Peyer's patch (tissue), 4 donors: Measurements from ENCODE around the gene HNRNPH1. TPM values are rescaled to one million over a fixed set of nuclear protein-coding genes. Genes with fewer than 3 reads are reported as not detected.
A peak's percentile ranks its signal among the peaks of the same experiment; 100 is the strongest.
"Not testable (repeated sequence)": the region's sequence is repeated elsewhere in the genome, so short reads cannot be mapped to it uniquely, and the experiment has no call there.

Experiments used
- DNase-seq, 3 donors: peaks; one replicate each; pipeline ENCODE4 v3.0.0-alpha.2; 2017 to 2019
- H3K27ac ChIP-seq, 4 donors: fragments of 200-600 bp; sonication (generic); one replicate each; pipeline ENCODE4 v1.5.1; 2016 to 2019
- H3K27me3 ChIP-seq, 2 donors: fragments of 200-600 bp; sonication (generic); one replicate each; pipeline ENCODE4 v1.5.1; 2019
- H3K36me3 ChIP-seq, 3 donors: fragments of 200-600 bp; sonication (generic); one replicate each; pipeline ENCODE4 v1.5.1; 2016 to 2019
- H3K4me1 ChIP-seq, 4 donors: fragments of 200-600 bp; sonication (generic); one replicate each; pipeline ENCODE4 v1.5.1; 2016 to 2019
- H3K4me3 ChIP-seq, 4 donors: fragments of 200-600 bp; sonication (generic); 1 replicate in 3 of 4; 2 replicates in 1 of 4; pipeline ENCODE4 v1.5.1; 2016 to 2019; ENCODE audit warnings: mild to moderate bottlenecking in 1 of 4
- H3K9me3 ChIP-seq, 4 donors: fragments of 200-600 bp; sonication (generic); one replicate each; pipeline ENCODE4 v1.5.1; 2016 to 2019; ENCODE audit warnings: mild to moderate bottlenecking in 1 of 4
- POLR2A ChIP-seq, 2 donors: fragments of 450-650 bp; IDR thresholded peaks; one replicate each; pipeline ENCODE4 v1.5.1; 2017; ENCODE audit warnings: antibody characterized with exemption in 2 of 2, mild to moderate bottlenecking in 2 of 2, moderate library complexity in 2 of 2
- total RNA-seq, 4 donors: library from RNA; depleted of rRNA; stranded (reverse); fragments of >200 nt; gene quantifications; one replicate each; pipeline ENCODE4 v1.1.0, GENCODE V29; 2016
- TF ChIP-seq, protein P1 (sequence below), 6 experiments: fragments of 450-650 bp in 4 of 6; fragments of 200-600 bp in 2 of 6; sonication (generic) in 1 of 6; IDR thresholded peaks; one replicate each; pipeline ENCODE4 v1.5.1; 2017 to 2019; ENCODE audit warnings: antibody characterized with exemption in 6 of 6, mild to moderate bottlenecking in 3 of 6, moderate library complexity in 1 of 6

HNRNPH1 gene
- 1,000 to 10,000 TPM in 1 of 4 donors, 100 to 1,000 TPM in 3; 566 to 2,149 (median 666) TPM for total RNA-seq

- peak within 1 kb of the TSS; percentile 89 to 97 (median 94) for H3K4me3 ChIP-seq
- no peaks in the 10 kb centered on the region for H3K27me3 ChIP-seq
- H3K27ac ChIP-seq, result peak within 1 kb of the TSS; percentile 99 to 100 (median 100)
- peaks cover 0 to 34% (median 4%) of the 10 kb centered on the region in 3 donors for H3K36me3 ChIP-seq
- no peaks in the 10 kb centered on the region for H3K9me3 ChIP-seq
- peak; percentile 99 for TF ChIP-seq POLR2A (IDR thresholded peaks at IDR 0.05)
- TF ChIP-seq, protein P1, sequence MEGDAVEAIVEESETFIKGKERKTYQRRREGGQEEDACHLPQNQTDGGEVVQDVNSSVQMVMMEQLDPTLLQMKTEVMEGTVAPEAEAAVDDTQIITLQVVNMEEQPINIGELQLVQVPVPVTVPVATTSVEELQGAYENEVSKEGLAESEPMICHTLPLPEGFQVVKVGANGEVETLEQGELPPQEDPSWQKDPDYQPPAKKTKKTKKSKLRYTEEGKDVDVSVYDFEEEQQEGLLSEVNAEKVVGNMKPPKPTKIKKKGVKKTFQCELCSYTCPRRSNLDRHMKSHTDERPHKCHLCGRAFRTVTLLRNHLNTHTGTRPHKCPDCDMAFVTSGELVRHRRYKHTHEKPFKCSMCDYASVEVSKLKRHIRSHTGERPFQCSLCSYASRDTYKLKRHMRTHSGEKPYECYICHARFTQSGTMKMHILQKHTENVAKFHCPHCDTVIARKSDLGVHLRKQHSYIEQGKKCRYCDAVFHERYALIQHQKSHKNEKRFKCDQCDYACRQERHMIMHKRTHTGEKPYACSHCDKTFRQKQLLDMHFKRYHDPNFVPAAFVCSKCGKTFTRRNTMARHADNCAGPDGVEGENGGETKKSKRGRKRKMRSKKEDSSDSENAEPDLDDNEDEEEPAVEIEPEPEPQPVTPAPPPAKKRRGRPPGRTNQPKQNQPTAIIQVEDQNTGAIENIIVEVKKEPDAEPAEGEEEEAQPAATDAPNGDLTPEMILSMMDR (IDR thresholded peaks at IDR 0.05), result peak in 2 of 6 experiments; percentile 1 to 3
- peaks cover 0 to 42% (median 21%) of the 10 kb centered on the region in 4 donors for H3K4me1 ChIP-seq
- DNase-seq, result peak; percentile 97 to 99 (median 99)
Observed at GRCh38 chr5:179623003-179623905, at the start of gene HNRNPH1. HNRNPH1 (minus strand) TSS chr5:179623671; CDS start chr5:179623133, 538 bp downstream.

- no peak overlapping the region for H3K27ac ChIP-seq
- DNase-seq, result peak in 1 of 3 donors; percentile 51
- no peaks in the 10 kb centered on the region for H3K27me3 ChIP-seq
- no peak overlapping the region for H3K4me3 ChIP-seq
- no peak for TF ChIP-seq POLR2A (IDR thresholded peaks at IDR 0.05)
- TF ChIP-seq, protein P1 (IDR thresholded peaks at IDR 0.05), result peak in 4 of 6 experiments; percentile 33 to 63 (median 56)
- no peaks in the 10 kb centered on the region for H3K4me1 ChIP-seq
- H3K36me3 ChIP-seq, result peaks cover 0 to 15% (median 0%) of the 10 kb centered on the region in 3 donors
- no peaks in the 10 kb centered on the region for H3K9me3 ChIP-seq
Observed at GRCh38 chr5:179668391-179668790, 44.9 kb upstream of the HNRNPH1 start.

DNA sequence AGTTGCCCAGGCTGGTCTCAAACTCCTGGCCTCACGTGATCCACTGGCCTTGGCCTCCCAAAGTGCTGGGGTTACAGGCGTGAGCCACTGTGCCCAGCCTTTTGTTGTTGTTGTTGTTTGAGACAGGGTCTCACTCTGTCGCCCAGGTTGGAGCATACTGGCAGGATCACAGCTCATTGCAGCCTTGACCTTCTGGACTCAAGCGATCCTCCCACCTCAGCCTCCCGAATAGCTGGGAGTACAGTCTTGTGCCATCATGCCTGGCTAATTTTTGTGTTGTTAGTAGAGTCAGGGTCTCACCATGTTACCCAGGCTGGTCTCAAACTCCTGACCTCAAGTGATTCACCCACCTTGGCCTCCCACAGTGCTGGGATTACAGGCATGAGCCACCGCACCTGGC is 38.2 kb upstream of the HNRNPH1 start:
- not testable (repeated sequence) for DNase-seq, H3K4me3 ChIP-seq, H3K27ac ChIP-seq, H3K4me1 ChIP-seq, H3K27me3 ChIP-seq, H3K9me3 ChIP-seq
- peaks cover 0 to 21% (median 0%) of the 10 kb centered on the region in 3 donors for H3K36me3 ChIP-seq

- H3K9me3 ChIP-seq, H3K4me1 ChIP-seq, DNase-seq, H3K27me3 ChIP-seq, H3K36me3 ChIP-seq: not testable (repeated sequence)
- peak overlapping the region in 1 of 4 donors; percentile 71 for H3K27ac ChIP-seq
- H3K4me3 ChIP-seq, result peak overlapping the region; percentile 24 to 58 (median 44)
Observed at GRCh38 chr5:179658179-179658856, 34.8 kb upstream of the HNRNPH1 start.

GRCh38 chr5:179657302-179658178 is 34.1 kb upstream of the HNRNPH1 start:
- H3K27ac ChIP-seq, H3K4me1 ChIP-seq, H3K36me3 ChIP-seq, H3K27me3 ChIP-seq, H3K9me3 ChIP-seq: not testable (repeated sequence)
- peak overlapping the region in 2 of 4 donors; percentile 22 to 45 for H3K4me3 ChIP-seq
- peak in 1 of 3 donors; percentile 55 for DNase-seq

DNA sequence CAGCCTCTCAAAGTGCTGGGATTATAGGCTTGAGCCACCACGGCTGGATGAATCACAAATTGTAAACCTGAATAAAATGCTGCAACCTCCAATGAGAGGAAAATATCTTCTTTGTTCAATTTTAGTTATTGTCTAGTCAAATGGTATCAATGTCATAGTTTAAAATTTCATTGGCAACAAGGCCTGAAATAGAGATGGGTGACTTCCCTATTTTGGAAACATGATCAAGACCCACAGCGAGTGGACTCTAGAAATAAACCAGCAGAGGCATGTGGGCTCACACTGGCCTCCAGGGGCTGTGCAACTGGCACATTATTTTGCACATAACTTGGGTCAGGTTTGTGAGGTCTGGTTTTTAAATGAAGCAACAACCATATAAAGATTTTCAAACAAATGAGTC is 29.7 kb upstream of the HNRNPH1 start:
- not testable (repeated sequence) for H3K27ac ChIP-seq, DNase-seq, H3K4me3 ChIP-seq, H3K27me3 ChIP-seq, H3K36me3 ChIP-seq, H3K4me1 ChIP-seq, H3K9me3 ChIP-seq

GRCh38 chr5:179650245-179650644 is 26.8 kb upstream of the HNRNPH1 start:
- H3K36me3 ChIP-seq, H3K27ac ChIP-seq, H3K4me1 ChIP-seq, H3K9me3 ChIP-seq, H3K27me3 ChIP-seq, DNase-seq, H3K4me3 ChIP-seq: not testable (repeated sequence)

GRCh38 chr5:179649166-179649703 is 25.8 kb upstream of the HNRNPH1 start:
- H3K4me1 ChIP-seq, H3K27ac ChIP-seq, DNase-seq, H3K4me3 ChIP-seq, H3K36me3 ChIP-seq, H3K27me3 ChIP-seq, H3K9me3 ChIP-seq: not testable (repeated sequence)
